GM12878 (cell line): ENCODE results near the gene NSMCE3. TPM values are rescaled to one million over a fixed set of nuclear protein-coding genes. Genes with fewer than 3 reads are reported as not detected.

Experiments used
- ATAC-seq: fragments of 200-7000 bp; cut with Tn5 transposase; 3 replicates; pipeline ENCODE4 v1.9.1; 2020; ENCODE audit warnings: mild to moderate bottlenecking, moderate library complexity
- BruUV-seq: library from RNA; stranded (reverse); fragments of 400-500 nt; replicated peaks from 2 replicates; lab custom pipeline; 2021; lab: Mats Ljungman, UMichigan
- CTCF ChIA-PET: fragments of 300-600 bp; sonication (Branson Sonifier 250); formaldehyde crosslinking; extraction: SDS; loops from one replicate; lab custom pipeline; 2021; ENCODE audit warnings: inconsistent platforms; lab: Yijun Ruan, JAX
- POLR2A ChIA-PET: fragments of 350-600 bp; formaldehyde crosslinking; extraction: SDS; loops from one replicate; lab custom pipeline; 2021; ENCODE audit warnings: inconsistent platforms; lab: Charles Lee
- RAD21 ChIA-PET: fragments of 300-600 bp; sonication (Branson Sonifier 250); formaldehyde crosslinking; loops from one replicate; lab custom pipeline; 2023; ENCODE audit warnings: antibody characterized with exemption; ENCODE audit not compliant: unreplicated experiment; lab: Charles Lee
- SMC1A ChIA-PET: fragments of 300-600 bp; sonication (Branson Sonifier 250); formaldehyde crosslinking; loops from one replicate; lab custom pipeline; 2023; ENCODE audit not compliant: unreplicated experiment, uncharacterized antibody; lab: Charles Lee
- DNase-seq: peaks from one replicate; pipeline ENCODE4 v3.0.0-alpha.2; 2011; ENCODE audit warnings: low read depth, low spot score
- FAIRE-seq: peaks from 3 replicates; lab custom pipeline; 2011; peaks lifted over from hg19 to GRCh38; lab: Jason Lieb, UNC
- H2AFZ ChIP-seq: 2 replicates; pipeline ENCODE4 v1.6.0; 2011; ENCODE audit warnings: low read depth, low read length, control low read depth; ENCODE audit not compliant: control insufficient read depth
- H3K27ac ChIP-seq: 2 replicates; pipeline ENCODE4 v1.5.1; 2011; ENCODE audit warnings: control low read depth; ENCODE audit not compliant: control insufficient read depth, insufficient read depth
- H3K27me3 ChIP-seq, 2 experiments: replicated peaks in 1 of 2; 2 replicates each; pipeline versions ENCODE4 v1.6.0 to v1.6.1; 2011; ENCODE audit warnings: low read length in 1 of 2; ENCODE audit not compliant: control insufficient read depth in 2 of 2, insufficient read depth in 2 of 2
- H3K36me3 ChIP-seq, 2 experiments: 2 replicates each; pipeline ENCODE4 v1.5.1; 2011; ENCODE audit warnings: low read length in 1 of 2; ENCODE audit not compliant: control insufficient read depth in 2 of 2, insufficient read depth in 2 of 2
- H3K4me1 ChIP-seq: 2 replicates; pipeline ENCODE4 v1.6.1; 2011; ENCODE audit warnings: mild to moderate bottlenecking, low read length, moderate library complexity, mixed read lengths; ENCODE audit not compliant: control insufficient read depth, insufficient read depth
- H3K4me2 ChIP-seq: 2 replicates; pipeline ENCODE4 v1.6.0; 2011; ENCODE audit warnings: control low read depth; ENCODE audit not compliant: control insufficient read depth, insufficient read depth
- H3K4me3 ChIP-seq: fragments of 200-600 bp; sonication (generic); 2 replicates; pipeline ENCODE4 v1.5.1; 2016
- H3K79me2 ChIP-seq: 2 replicates; pipeline ENCODE4 v1.6.0; 2011; ENCODE audit warnings: low read length; ENCODE audit not compliant: control insufficient read depth, insufficient read depth
- H3K9ac ChIP-seq: 2 replicates; pipeline ENCODE4 v1.8.0; 2011; ENCODE audit warnings: low read length, control low read depth, mixed read lengths; ENCODE audit not compliant: control insufficient read depth, insufficient read depth
- H3K9me3 ChIP-seq: replicated peaks from 3 replicates; pipeline ENCODE4 v1.5.1; 2011; ENCODE audit warnings: mild to moderate bottlenecking, low read length; ENCODE audit not compliant: control insufficient read depth, insufficient read depth
- H4K20me1 ChIP-seq: 2 replicates; pipeline ENCODE4 v1.6.0; 2011; ENCODE audit not compliant: control insufficient read depth, insufficient read depth
- CBX3 ChIP-seq: fragments of 200-600 bp; sonication (generic); IDR thresholded peaks from 2 replicates; pipeline ENCODE4 v1.6.1; 2016; ENCODE audit warnings: low read depth, borderline replicate concordance
- CHD2 ChIP-seq: IDR thresholded peaks from 2 replicates; pipeline ENCODE4 v1.6.1; 2011; ENCODE audit warnings: low read depth, low read length, improper control_type of control experiment, borderline replicate concordance
- E4F1 ChIP-seq: fragments of 450-650 bp; IDR thresholded peaks from 2 replicates; pipeline ENCODE4 v1.6.1; 2018; ENCODE audit warnings: borderline replicate concordance, mild to moderate bottlenecking; ENCODE audit not compliant: partially characterized antibody
- HCFC1 ChIP-seq: fragments of 150-350 bp; IDR thresholded peaks from 2 replicates; pipeline ENCODE4 v1.6.1; 2014; ENCODE audit warnings: low read length
- IRF4 ChIP-seq: IDR thresholded peaks from 2 replicates; pipeline ENCODE4 v1.6.1; 2011; ENCODE audit warnings: low read depth, low read length
- NRF1 ChIP-seq: conservative IDR thresholded peaks from 2 replicates; pipeline ENCODE4 v1.6.1; 2011; ENCODE audit warnings: mild to moderate bottlenecking, low read depth, low read length, improper control_type of control experiment
- PML ChIP-seq: IDR thresholded peaks from 2 replicates; pipeline ENCODE4 v1.6.1; 2012; ENCODE audit warnings: low read length, inconsistent platforms
- RAD21 ChIP-seq: IDR thresholded peaks from 2 replicates; pipeline ENCODE4 v1.6.1; 2011; ENCODE audit warnings: mild to moderate bottlenecking, low read depth, low read length, moderate library complexity; ENCODE audit not compliant: insufficient read depth
- RELA ChIP-seq: fragments of 450-650 bp; IDR thresholded peaks from 2 replicates; pipeline ENCODE4 v1.8.0; 2014; ENCODE audit warnings: borderline replicate concordance; ENCODE audit not compliant: partially characterized antibody
- RFX5 ChIP-seq: IDR thresholded peaks from 2 replicates; pipeline ENCODE4 v1.6.1; 2011; ENCODE audit warnings: low read depth, low read length, improper control_type of control experiment
- SRF ChIP-seq, 2 experiments: IDR thresholded peaks; 2 replicates each; pipeline ENCODE4 v1.6.1; 2011; ENCODE audit warnings: low read depth in 2 of 2, low read length in 2 of 2, mild to moderate bottlenecking in 1 of 2, moderate library complexity in 1 of 2
- TCF12 ChIP-seq: IDR thresholded peaks from 2 replicates; pipeline ENCODE4 v1.6.1; 2011; ENCODE audit warnings: low read depth, mild to moderate bottlenecking, low read length
- WRNIP1 ChIP-seq: IDR thresholded peaks from 2 replicates; pipeline ENCODE4 v1.6.1; 2011; ENCODE audit warnings: low read depth, low read length, improper control_type of control experiment, borderline replicate concordance
- ZBTB33 ChIP-seq: fragments of 450-650 bp; IDR thresholded peaks from 2 replicates; pipeline ENCODE4 v1.6.1; 2017; ENCODE audit warnings: mild to moderate bottlenecking
- WGBS: methylation state at CpG from one replicate; pipeline ENCODE4 v1.1.6; 2016; ENCODE audit warnings: low lambda C conversion rate; ENCODE audit not compliant: insufficient replicate concordance, insufficient coverage; ENCODE audit errors: missing lambda C conversion rate; 5-methylcytosine and 5-hydroxymethylcytosine counted together
- in situ Hi-C: fragments of 300-500 bp; cut with MboI; formaldehyde crosslinking; loops from 9 replicates; pipeline ENCODE4 v1.14.3; 2018; ENCODE audit warnings: mixed read lengths
- intact Hi-C: fragments of 100-400 bp; cut with micrococcal nuclease; formaldehyde crosslinking; loops from one replicate; pipeline ENCODE4 v1.14.2; 2022; ENCODE audit not compliant: unreplicated experiment
- polyA plus RNA-seq, 11 experiments: library from polyadenylated mRNA; depleted of rRNA in 4 of 11; unstranded in 6 of 11; stranded (reverse) in 5 of 11; fragments of >200 nt; fragmentation: Nextera tagmentation in 4 of 11; fragmentation: Illumina TruSeq in 1 of 11; extraction: Ambion mirVana in 4 of 11; extraction: Trizol in 1 of 11; gene quantifications; 1 replicate in 1 of 11; 2 replicates in 10 of 11; pipeline versions ENCODE4 v1.2.1 to v1.2.3, GENCODE V29; 2011 to 2016; ENCODE audit warnings: inconsistent platforms in 2 of 11, missing spikeins in 2 of 11, low read depth in 1 of 11
- total RNA-seq, 4 experiments: library from RNA; depleted of rRNA in 3 of 4; stranded (reverse); fragments of >200 nt in 3 of 4; fragmentation: Illumina TruSeq in 1 of 4; extraction: Trizol in 1 of 4; gene quantifications; 2 replicates each; pipeline versions ENCODE4 v1.2.1 to v1.2.3, GENCODE V29; 2013 to 2021
- TF ChIP-seq, protein P1 (sequence below): fragments of 450-650 bp; IDR thresholded peaks from 2 replicates; pipeline ENCODE4 v1.6.1; 2017; ENCODE audit warnings: low read depth, mild to moderate bottlenecking, moderate library complexity
- TF ChIP-seq, protein P2 (sequence below): IDR thresholded peaks from 2 replicates; pipeline ENCODE4 v1.6.1; 2012; ENCODE audit warnings: low read length, inconsistent platforms

Gene NSMCE3
- total and polyA plus RNA-seq, 10 of the 15 experiments (the other 5 are each of a cell fraction or from before 2014, with no cell fraction given) = 3.7 to 30.0 (median 19.2) TPM

DNA sequence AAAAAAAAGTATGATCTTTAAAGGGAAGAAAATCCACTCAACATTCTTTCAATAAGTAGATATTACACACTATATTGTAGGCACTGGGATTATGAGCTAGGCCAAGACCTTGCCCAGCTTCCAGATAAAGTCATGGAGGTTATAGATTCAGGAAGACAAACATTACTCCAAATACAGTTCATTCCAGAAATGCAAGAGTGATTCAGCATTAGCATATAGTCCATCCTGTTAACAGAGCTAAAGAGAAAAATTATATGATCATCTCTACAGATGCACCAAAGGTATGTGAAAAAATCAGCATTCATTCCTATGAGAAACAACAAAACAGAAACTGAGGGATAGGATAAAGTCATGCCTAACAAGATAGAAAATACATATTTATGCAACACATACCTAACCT lies 42.1 kb upstream of the NSMCE3 start (continued):
- no peak for TF ChIP-seq SRF (IDR thresholded peaks at IDR 0.05; ENCODE audit: low read depth in 2 of 2, low read length in 2 of 2)
- no peak for TF ChIP-seq RAD21
- no peak for TF ChIP-seq CBX3
- TF ChIP-seq NRF1 = no peak
- TF ChIP-seq TCF12 = no peak
- TF ChIP-seq ZBTB33 = no peak
- no peak for TF ChIP-seq RELA
- TF ChIP-seq, protein P1, sequence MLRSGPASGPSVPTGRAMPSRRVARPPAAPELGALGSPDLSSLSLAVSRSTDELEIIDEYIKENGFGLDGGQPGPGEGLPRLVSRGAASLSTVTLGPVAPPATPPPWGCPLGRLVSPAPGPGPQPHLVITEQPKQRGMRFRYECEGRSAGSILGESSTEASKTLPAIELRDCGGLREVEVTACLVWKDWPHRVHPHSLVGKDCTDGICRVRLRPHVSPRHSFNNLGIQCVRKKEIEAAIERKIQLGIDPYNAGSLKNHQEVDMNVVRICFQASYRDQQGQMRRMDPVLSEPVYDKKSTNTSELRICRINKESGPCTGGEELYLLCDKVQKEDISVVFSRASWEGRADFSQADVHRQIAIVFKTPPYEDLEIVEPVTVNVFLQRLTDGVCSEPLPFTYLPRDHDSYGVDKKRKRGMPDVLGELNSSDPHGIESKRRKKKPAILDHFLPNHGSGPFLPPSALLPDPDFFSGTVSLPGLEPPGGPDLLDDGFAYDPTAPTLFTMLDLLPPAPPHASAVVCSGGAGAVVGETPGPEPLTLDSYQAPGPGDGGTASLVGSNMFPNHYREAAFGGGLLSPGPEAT = no peak

DNA sequence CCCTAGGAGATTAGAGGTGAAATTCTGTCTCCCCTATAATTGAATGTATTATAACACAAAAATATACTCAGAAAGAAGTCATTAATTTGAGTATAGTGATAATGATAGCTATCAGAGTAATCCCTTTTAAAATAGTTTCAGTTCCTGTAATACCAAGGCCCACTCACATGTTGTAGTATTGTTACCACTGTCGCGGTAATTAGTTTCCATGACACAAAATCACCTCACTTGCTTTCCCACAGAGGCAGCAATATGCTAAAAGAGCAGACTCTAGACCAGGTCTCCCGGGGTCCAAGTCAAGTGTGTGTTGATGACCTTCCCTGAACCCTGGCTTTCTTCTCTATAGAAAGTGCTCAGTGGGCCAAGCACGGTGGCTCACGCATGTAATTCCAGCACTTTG lies 39.5 kb upstream of the NSMCE3 start:
- in situ Hi-C loops (no loop called here), intact Hi-C loops (loop anchor here (5.0 kb wide), 1 partner anchor 37 kb away; no protein-coding TSS in a partner anchor)
- Histone ChIP-seq H3K27me3 (no peaks in the 10 kb centered on the region), H2AFZ (no peak overlapping the region), H3K36me3 (no peaks in the 10 kb centered on the region), H3K9ac (no peak overlapping the region; the same call in 1 of the 2 replicates), H3K4me3 (no peak overlapping the region), H3K4me2 (peak overlapping the region; percentile 59), H3K4me1 (peaks cover 38% of the 10 kb centered on the region), H3K27ac (peak overlapping the region; percentile 83), H4K20me1 (no peaks in the 10 kb centered on the region), H3K9me3 (peaks cover 2% of the 10 kb centered on the region; the same call in 1 of the 3 replicates), H3K79me2 (no peaks in the 10 kb centered on the region)
- POLR2A ChIA-PET = interaction anchor here (1.2 kb wide), 1 partner anchor 37 kb away, joined by 3 read pairs; no protein-coding TSS in a partner anchor
- SMC1A ChIA-PET = interaction anchor here (1.3 to 2.6 kb wide), 3 partner anchors 11 to 48 kb away, joined by 3 to 6 read pairs (median 3); no protein-coding TSS in a partner anchor
- peak; percentile 57 for DNase-seq
- peak; percentile 7 for FAIRE-seq
- ATAC-seq = peak; percentile 69
- BruUV-seq = no TSS peak
- RAD21 ChIA-PET = interaction anchor here (0.5 to 1.9 kb wide), 4 partner anchors 39 to 45 kb away, joined by 3 to 6 read pairs (median 3); no protein-coding TSS in a partner anchor
- 19% methylated on average over 5 of the region's 5 CpGs for WGBS
- CTCF ChIA-PET = interaction anchor here (0.8 to 1.2 kb wide), 4 partner anchors 24 to 207 kb away, joined by 3 read pairs; no protein-coding TSS in a partner anchor
- TF ChIP-seq HCFC1 (no peak), CHD2 (0 out of 2 replicates have a peak, but pooled peaks have one; percentile 48), WRNIP1 (no peak), E4F1 (no peak), IRF4 (peak; percentile 80), RFX5 (peak; percentile 56; the same call in 1 of the 2 replicates), PML (0 out of 2 replicates have a peak, but pooled peaks have one; percentile 23)
- TF ChIP-seq, protein P2, sequence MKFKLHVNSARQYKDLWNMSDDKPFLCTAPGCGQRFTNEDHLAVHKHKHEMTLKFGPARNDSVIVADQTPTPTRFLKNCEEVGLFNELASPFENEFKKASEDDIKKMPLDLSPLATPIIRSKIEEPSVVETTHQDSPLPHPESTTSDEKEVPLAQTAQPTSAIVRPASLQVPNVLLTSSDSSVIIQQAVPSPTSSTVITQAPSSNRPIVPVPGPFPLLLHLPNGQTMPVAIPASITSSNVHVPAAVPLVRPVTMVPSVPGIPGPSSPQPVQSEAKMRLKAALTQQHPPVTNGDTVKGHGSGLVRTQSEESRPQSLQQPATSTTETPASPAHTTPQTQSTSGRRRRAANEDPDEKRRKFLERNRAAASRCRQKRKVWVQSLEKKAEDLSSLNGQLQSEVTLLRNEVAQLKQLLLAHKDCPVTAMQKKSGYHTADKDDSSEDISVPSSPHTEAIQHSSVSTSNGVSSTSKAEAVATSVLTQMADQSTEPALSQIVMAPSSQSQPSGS = peak; percentile 76; the same call in 1 of the 2 replicates
